Naive B cell (primary cell): ENCODE results near the gene MIA3. TPM values are rescaled to one million over a fixed set of nuclear protein-coding genes. Genes with fewer than 3 reads are reported as not detected.
"Not testable (repeated sequence)": the region's sequence is repeated elsewhere in the genome, so short reads cannot be mapped to it uniquely, and the experiment has no call there.

Experiments
- ATAC-seq, 2 donors: fragments of 150-1000 bp; cut with Tn5 transposase; 2 replicates each; pipeline ENCODE4 v1.10.0; 2021; ENCODE audit warnings: low read depth in 2 of 2, mild to moderate bottlenecking in 2 of 2, moderate library complexity in 2 of 2
- DNase-seq: peaks from one replicate; pipeline ENCODE4 v3.0.0; 2022
- H3K27ac Mint-ChIP-seq, 6 donors: one replicate each; pipeline ENCODE4 v1.8.0; 2020 to 2022; ENCODE audit warnings: mild to moderate bottlenecking in 6 of 6, mixed read lengths in 6 of 6, moderate library complexity in 5 of 6, inconsistent platforms in 2 of 6
- H3K27me3 Mint-ChIP-seq, 3 donors: one replicate each; pipeline ENCODE4 v1.8.0; 2021 to 2022; ENCODE audit warnings: mixed read lengths in 3 of 3, mild to moderate bottlenecking in 1 of 3
- H3K36me3 Mint-ChIP-seq, 2 donors: one replicate each; pipeline ENCODE4 v1.8.0; 2020 to 2022; ENCODE audit warnings: mixed read lengths in 2 of 2, inconsistent platforms in 1 of 2, mild to moderate bottlenecking in 1 of 2
- H3K4me1 Mint-ChIP-seq, 3 donors: one replicate each; pipeline ENCODE4 v1.8.0; 2020 to 2022; ENCODE audit warnings: mixed read lengths in 3 of 3, inconsistent platforms in 1 of 3, mild to moderate bottlenecking in 1 of 3, moderate library complexity in 1 of 3
- H3K4me3 Mint-ChIP-seq, 8 donors: one replicate each; pipeline ENCODE4 v1.8.0; 2020 to 2022; ENCODE audit warnings: mild to moderate bottlenecking in 8 of 8, mixed read lengths in 8 of 8, moderate library complexity in 8 of 8, inconsistent platforms in 2 of 8
- H3K9me3 Mint-ChIP-seq, 7 donors: one replicate each; pipeline ENCODE4 v1.8.0; 2020 to 2022; ENCODE audit warnings: mixed read lengths in 7 of 7, mild to moderate bottlenecking in 5 of 7, inconsistent platforms in 2 of 7, moderate library complexity in 1 of 7
- polyA plus RNA-seq, 6 donors: library from polyadenylated mRNA; unstranded; fragments of 300-500 nt; fragmentation: Illumina TruSeq; gene quantifications; one replicate each; pipeline ENCODE4 v1.2.3, GENCODE V29; 2021; ENCODE audit warnings: low read depth in 6 of 6

MIA3 gene
- polyA plus RNA-seq, 6 donors from 2014 or later: 32.0 to 76.7 (median 53.0) TPM

DNA sequence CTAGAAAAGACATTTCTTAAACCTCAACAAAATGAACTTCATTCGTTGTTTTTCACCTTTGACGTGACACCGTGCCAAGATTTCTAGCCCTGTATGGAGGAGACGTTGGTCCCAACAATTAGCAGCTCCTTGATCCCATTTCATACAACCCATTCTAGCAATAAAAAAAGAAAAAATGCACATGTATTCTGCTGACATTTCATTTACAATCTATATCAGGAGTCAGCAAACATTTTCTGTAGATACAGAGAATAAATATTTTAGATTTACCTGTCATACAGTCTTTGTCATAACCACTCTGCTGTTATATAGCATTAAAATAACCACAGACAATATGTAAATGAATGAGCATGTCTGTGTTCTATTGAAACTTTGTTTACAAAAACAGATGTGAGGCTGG lies 21.2 kb upstream of the MIA3 start:
- no peak for ATAC-seq
- Mint-ChIP-seq H3K27ac (no peak overlapping the region), H3K4me3 (no peak overlapping the region), H3K4me1 (no peaks in the 10 kb centered on the region), H3K9me3 (no peaks in the 10 kb centered on the region), H3K36me3 (peaks cover 0 to 7% of the 10 kb centered on the region in 2 donors), H3K27me3 (peaks cover 0 to 7% (median 0%) of the 10 kb centered on the region in 3 donors)
- no peak for DNase-seq

GRCh38 chr1:222600281-222600680 lies 17.6 kb upstream of the MIA3 start:
- Mint-ChIP-seq H3K4me1 (no peaks in the 10 kb centered on the region), H3K36me3 (peaks cover 0 to 7% of the 10 kb centered on the region in 2 donors), H3K27ac (no peak overlapping the region), H3K4me3 (no peak overlapping the region), H3K9me3 (no peaks in the 10 kb centered on the region), H3K27me3 (peaks cover 0 to 7% (median 0%) of the 10 kb centered on the region in 3 donors)
- ATAC-seq (no peak), DNase-seq (no peak)

DNA sequence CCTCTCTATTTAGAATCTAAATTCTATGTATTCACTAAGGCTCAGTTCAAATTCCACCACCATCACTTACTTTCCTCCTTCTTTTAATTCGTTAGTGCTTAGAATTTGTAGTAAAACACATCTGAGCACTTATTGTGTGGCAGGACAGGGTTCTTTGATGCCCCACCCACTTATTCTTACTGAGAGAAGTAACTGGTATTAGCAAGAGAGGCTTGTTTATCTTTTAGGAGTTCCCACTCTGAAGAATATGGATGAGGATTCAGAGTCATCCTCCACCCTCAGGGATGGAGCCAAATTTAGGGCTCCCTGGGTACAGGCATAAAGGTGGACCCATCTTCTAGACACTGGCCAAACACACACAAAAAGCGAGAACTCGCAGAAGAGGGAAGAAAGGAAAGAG lies 16.6 kb upstream of the MIA3 start:
- H3K4me3 Mint-ChIP-seq: no peak overlapping the region
- no peaks in the 10 kb centered on the region for H3K9me3 Mint-ChIP-seq
- DNase-seq (no peak), ATAC-seq (no peak)
- no peaks in the 10 kb centered on the region for H3K27me3 Mint-ChIP-seq
- H3K27ac Mint-ChIP-seq: peak overlapping the region in 1 of 6 donors; percentile 5
- H3K36me3 Mint-ChIP-seq: no peaks in the 10 kb centered on the region
- no peaks in the 10 kb centered on the region for H3K4me1 Mint-ChIP-seq

DNA sequence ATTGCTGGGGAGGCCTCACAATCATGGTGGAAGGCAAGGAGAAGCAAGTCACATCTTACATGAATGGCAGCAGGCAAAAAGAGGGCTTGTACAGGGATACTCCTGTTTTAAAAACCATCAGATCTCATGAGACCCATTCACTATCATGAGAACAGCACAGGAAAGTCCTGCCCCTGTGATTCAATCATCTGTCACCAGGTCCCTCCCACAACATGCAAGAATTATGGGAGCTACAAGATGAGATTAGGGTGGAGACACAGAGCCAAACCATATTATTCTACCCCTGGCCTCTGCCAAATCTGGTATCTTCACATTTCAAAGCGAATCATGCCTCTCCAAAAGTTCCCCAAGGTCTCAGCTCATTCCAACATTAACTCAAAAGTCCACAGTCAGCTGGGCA lies 11.1 kb upstream of the MIA3 start:
- no peaks in the 10 kb centered on the region for H3K4me1 Mint-ChIP-seq
- peaks cover 0 to 10% of the 10 kb centered on the region in 2 donors for H3K36me3 Mint-ChIP-seq
- no peak overlapping the region for H3K27ac Mint-ChIP-seq
- ATAC-seq (no peak), DNase-seq (no peak)
- H3K9me3 Mint-ChIP-seq: peaks cover 0 to 12% (median 6%) of the 10 kb centered on the region in 7 donors
- H3K4me3 Mint-ChIP-seq: no peak overlapping the region
- peaks cover 0 to 9% (median 0%) of the 10 kb centered on the region in 3 donors for H3K27me3 Mint-ChIP-seq

- not testable (repeated sequence) for H3K27ac Mint-ChIP-seq, H3K4me3 Mint-ChIP-seq, H3K36me3 Mint-ChIP-seq, ATAC-seq, H3K4me1 Mint-ChIP-seq, DNase-seq
- Mint-ChIP-seq H3K9me3 (peaks cover 0 to 15% (median 6%) of the 10 kb centered on the region in 7 donors), H3K27me3 (peaks cover 2 to 28% (median 11%) of the 10 kb centered on the region in 3 donors)
Observed at GRCh38 chr1:222609111-222609510, 8.8 kb upstream of the MIA3 start.

- peaks cover 0 to 10% of the 10 kb centered on the region in 2 donors for H3K36me3 Mint-ChIP-seq
- H3K27me3 Mint-ChIP-seq: peaks cover 11 to 40% (median 22%) of the 10 kb centered on the region in 3 donors
- H3K4me3 Mint-ChIP-seq: no peak overlapping the region
- peak overlapping the region in 1 of 6 donors; percentile 4 for H3K27ac Mint-ChIP-seq
- ATAC-seq (no peak), DNase-seq (no peak)
- peaks cover 0 to 15% (median 6%) of the 10 kb centered on the region in 7 donors for H3K9me3 Mint-ChIP-seq
- H3K4me1 Mint-ChIP-seq: no peaks in the 10 kb centered on the region
Observed at GRCh38 chr1:222610728-222611127, 7.2 kb upstream of the MIA3 start.

DNA sequence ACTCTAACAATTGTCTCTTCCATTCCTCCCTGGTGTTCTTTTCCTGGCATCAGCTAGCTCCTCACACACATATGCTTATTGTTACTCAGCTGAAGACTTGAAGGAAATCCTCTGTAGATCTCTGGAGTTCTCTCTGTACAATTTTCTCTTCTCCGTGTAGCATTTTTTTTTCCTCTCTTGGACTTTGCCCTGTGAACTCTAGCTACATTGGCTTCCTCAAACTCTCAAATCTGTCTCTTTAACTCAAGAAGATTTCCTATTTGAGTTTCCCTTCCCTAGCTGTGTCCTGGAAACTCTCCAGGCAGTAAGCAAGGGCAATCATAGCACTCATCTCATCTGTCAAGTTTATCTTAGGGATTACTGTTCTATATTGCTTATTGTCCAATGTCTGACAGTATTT lies 4.3 kb upstream of the MIA3 start:
- peak overlapping the region in 1 of 6 donors; percentile 21 for H3K27ac Mint-ChIP-seq
- H3K4me1 Mint-ChIP-seq: peaks cover 0 to 9% (median 9%) of the 10 kb centered on the region in 3 donors
- peaks cover 0 to 8% of the 10 kb centered on the region in 2 donors for H3K36me3 Mint-ChIP-seq
- ATAC-seq (no peak), DNase-seq (no peak)
- no peak overlapping the region for H3K4me3 Mint-ChIP-seq
- H3K27me3 Mint-ChIP-seq: peaks cover 11 to 38% (median 24%) of the 10 kb centered on the region in 3 donors
- peaks cover 0 to 15% (median 6%) of the 10 kb centered on the region in 7 donors for H3K9me3 Mint-ChIP-seq

- H3K9me3 Mint-ChIP-seq: peaks cover 0 to 2% (median 0%) of the 10 kb centered on the region in 7 donors
- peaks cover 13 to 38% (median 27%) of the 10 kb centered on the region in 3 donors for H3K4me1 Mint-ChIP-seq
- DNase-seq: no peak
- peak overlapping the region in 4 of 6 donors; percentile 56 to 98 (median 97) for H3K27ac Mint-ChIP-seq
- peak overlapping the region in 7 of 8 donors; percentile 92 to 98 (median 94) for H3K4me3 Mint-ChIP-seq
- no peak for ATAC-seq
- H3K36me3 Mint-ChIP-seq: no peaks in the 10 kb centered on the region
- H3K27me3 Mint-ChIP-seq: peaks cover 11 to 31% (median 24%) of the 10 kb centered on the region in 3 donors
Observed at GRCh38 chr1:222616525-222616924, 1.4 kb upstream of the MIA3 start.

GRCh38 chr1:222617367-222617951 lies 438 bp upstream of the MIA3 start:
- H3K27ac Mint-ChIP-seq: peak overlapping the region; percentile 92 to 99 (median 97)
- ATAC-seq: peak; percentile 86 to 87
- peaks cover 0 to 2% of the 10 kb centered on the region in 2 donors for H3K36me3 Mint-ChIP-seq
- H3K4me3 Mint-ChIP-seq: peak overlapping the region; percentile 92 to 98 (median 95)
- DNase-seq: peak; percentile 87
- peaks cover 11 to 29% (median 24%) of the 10 kb centered on the region in 3 donors for H3K27me3 Mint-ChIP-seq
- H3K4me1 Mint-ChIP-seq: peaks cover 13 to 38% (median 27%) of the 10 kb centered on the region in 3 donors
- H3K9me3 Mint-ChIP-seq: peaks cover 0 to 2% (median 0%) of the 10 kb centered on the region in 7 donors

- Mint-ChIP-seq H3K4me3 (peak overlapping the region; percentile 83 to 95 (median 92)), H3K9me3 (no peaks in the 10 kb centered on the region), H3K36me3 (peaks cover 5 to 14% of the 10 kb centered on the region in 2 donors), H3K27me3 (peaks cover 10 to 13% (median 13%) of the 10 kb centered on the region in 3 donors), H3K27ac (peak overlapping the region; percentile 12 to 97 (median 92)), H3K4me1 (peaks cover 15 to 42% (median 27%) of the 10 kb centered on the region in 3 donors)
- no peak for DNase-seq
- no peak for ATAC-seq
Observed at GRCh38 chr1:222618880-222619596, 1.1 kb downstream of the MIA3 start.

DNA sequence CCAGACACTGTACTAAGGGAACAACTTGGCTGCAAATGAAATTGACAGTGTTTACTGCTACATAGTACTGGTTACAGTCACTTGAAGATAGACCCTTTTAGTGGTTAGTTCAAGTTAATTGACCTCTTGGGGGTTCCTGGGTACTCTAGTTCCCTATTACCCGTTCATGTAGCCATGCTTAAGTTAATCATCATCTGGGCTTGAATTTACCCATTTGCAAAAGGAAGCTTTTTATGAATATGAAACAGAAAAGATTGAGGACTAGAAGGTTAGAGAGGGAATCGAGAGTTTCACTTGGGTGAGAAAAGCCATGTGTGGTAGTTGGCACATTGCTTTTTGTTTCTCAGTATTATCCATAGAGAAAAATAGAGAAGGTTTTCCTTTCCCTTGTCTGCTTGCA lies 2.7 kb downstream of the MIA3 start:
- ATAC-seq (no peak), DNase-seq (no peak)
- Mint-ChIP-seq H3K27me3 (peaks cover 1 to 4% (median 2%) of the 10 kb centered on the region in 3 donors), H3K4me1 (peaks cover 15 to 42% (median 27%) of the 10 kb centered on the region in 3 donors), H3K36me3 (peaks cover 5 to 14% of the 10 kb centered on the region in 2 donors), H3K27ac (peak overlapping the region in 1 of 6 donors; percentile 9), H3K9me3 (no peaks in the 10 kb centered on the region), H3K4me3 (peak overlapping the region in 1 of 8 donors; percentile 94)

DNA sequence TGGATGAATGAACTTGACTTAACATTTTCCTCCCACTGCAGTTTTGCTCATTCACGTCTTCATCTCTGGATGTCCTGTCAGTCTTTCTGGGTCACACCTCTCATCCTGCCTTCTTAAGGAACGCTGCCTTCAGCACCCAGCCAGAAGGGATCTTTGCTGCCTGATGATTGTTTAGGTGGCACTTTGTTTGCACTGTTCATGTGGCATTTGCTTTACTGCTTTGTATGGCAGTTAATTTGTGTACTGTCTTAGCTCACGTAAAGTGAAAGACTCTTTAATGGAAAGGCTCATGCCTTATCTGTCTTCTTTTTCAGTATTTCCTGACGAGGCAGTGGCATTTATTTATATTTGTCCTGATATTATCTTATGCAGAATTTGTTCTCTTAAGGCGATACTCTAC lies 4.9 kb downstream of the MIA3 start:
- ATAC-seq: no peak
- peak overlapping the region in 1 of 6 donors; percentile 21 for H3K27ac Mint-ChIP-seq
- H3K4me1 Mint-ChIP-seq: peaks cover 15 to 34% (median 20%) of the 10 kb centered on the region in 3 donors

DNA sequence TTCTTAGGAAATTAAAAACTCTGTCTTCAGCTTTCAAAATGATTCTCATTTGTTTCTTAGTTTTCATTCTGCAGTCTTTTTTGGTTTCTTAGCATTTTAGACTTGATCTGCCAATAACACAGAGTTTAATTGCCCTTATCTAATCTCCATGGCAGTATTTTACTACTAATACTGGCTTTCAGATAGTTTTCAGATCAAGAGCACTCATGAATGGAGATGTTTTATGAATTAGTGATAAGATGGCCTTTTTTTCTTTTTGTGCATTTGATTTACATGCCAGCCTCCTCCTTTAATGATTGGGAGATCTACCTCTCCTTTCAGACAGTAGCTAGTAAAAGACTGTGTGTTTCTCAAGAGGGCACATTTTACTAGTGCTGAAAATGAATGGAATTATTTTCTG lies 5.6 kb downstream of the MIA3 start:
- Mint-ChIP-seq H3K9me3 (no peaks in the 10 kb centered on the region), H3K27me3 (no peaks in the 10 kb centered on the region), H3K4me1 (peaks cover 15 to 34% (median 20%) of the 10 kb centered on the region in 3 donors), H3K27ac (no peak overlapping the region), H3K36me3 (peaks cover 17 to 29% of the 10 kb centered on the region in 2 donors), H3K4me3 (peak overlapping the region in 1 of 8 donors; percentile 49)
- DNase-seq (no peak), ATAC-seq (no peak)

More for the DNA sequence above, 4.9 kb downstream of the MIA3 start:
- DNase-seq: no peak
- no peaks in the 10 kb centered on the region for H3K27me3 Mint-ChIP-seq
- H3K9me3 Mint-ChIP-seq: no peaks in the 10 kb centered on the region
- peaks cover 10 to 22% of the 10 kb centered on the region in 2 donors for H3K36me3 Mint-ChIP-seq
- peak overlapping the region in 1 of 8 donors; percentile 49 for H3K4me3 Mint-ChIP-seq
